Activated naive CD4-positive, alpha-beta T cell treated with anti-CD3 and anti-CD28 coated beads, Interleukin-2, amount 50 U/mL, for 72 hours (primary cell): ENCODE data around the gene KLHDC2. TPM values are rescaled to one million over a fixed set of nuclear protein-coding genes. Genes with fewer than 3 reads are reported as not detected.
A peak's percentile ranks its signal among the peaks of the same experiment; 100 is the strongest.
"Not testable (repeated sequence)": the region's sequence is repeated elsewhere in the genome, so short reads cannot be mapped to it uniquely, and the experiment has no call there.

Experiments
- ATAC-seq, 2 donors: fragments of 150-1000 bp; cut with Tn5 transposase; 2 replicates each; pipeline ENCODE4 v1.10.0; 2021; ENCODE audit warnings: mild to moderate bottlenecking in 2 of 2, moderate library complexity in 2 of 2
- DNase-seq, 2 donors: peaks; one replicate each; pipeline ENCODE4 v3.0.0; 2021 to 2022; ENCODE audit warnings: low spot score in 2 of 2
- H3K27ac Mint-ChIP-seq, 2 donors: one replicate each; pipeline ENCODE4 v1.8.0; 2022; ENCODE audit warnings: mild to moderate bottlenecking in 2 of 2, mixed read lengths in 2 of 2
- H3K36me3 Mint-ChIP-seq, 2 donors: one replicate each; pipeline ENCODE4 v1.8.0; 2022; ENCODE audit warnings: mixed read lengths in 2 of 2
- H3K9me3 Mint-ChIP-seq, 2 donors: one replicate each; pipeline ENCODE4 v1.8.0; 2022; ENCODE audit warnings: mixed read lengths in 2 of 2
- total RNA-seq, 2 donors: library from RNA; stranded (reverse); gene quantifications; one replicate each; pipeline ENCODE4 v1.2.3, GENCODE V29; 2022

Gene KLHDC2, protein sequence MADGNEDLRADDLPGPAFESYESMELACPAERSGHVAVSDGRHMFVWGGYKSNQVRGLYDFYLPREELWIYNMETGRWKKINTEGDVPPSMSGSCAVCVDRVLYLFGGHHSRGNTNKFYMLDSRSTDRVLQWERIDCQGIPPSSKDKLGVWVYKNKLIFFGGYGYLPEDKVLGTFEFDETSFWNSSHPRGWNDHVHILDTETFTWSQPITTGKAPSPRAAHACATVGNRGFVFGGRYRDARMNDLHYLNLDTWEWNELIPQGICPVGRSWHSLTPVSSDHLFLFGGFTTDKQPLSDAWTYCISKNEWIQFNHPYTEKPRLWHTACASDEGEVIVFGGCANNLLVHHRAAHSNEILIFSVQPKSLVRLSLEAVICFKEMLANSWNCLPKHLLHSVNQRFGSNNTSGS
- 10 to 100 TPM; 19.1 to 20.6 TPM for total RNA-seq

- Mint-ChIP-seq H3K36me3 (peaks cover 0 to 10% of the 10 kb centered on the region in 2 donors), H3K9me3 (no peaks in the 10 kb centered on the region), H3K27ac (peak within 1 kb of the TSS; percentile 97 to 99)
- peak; percentile 88 to 90 for DNase-seq
- ATAC-seq, result peak; percentile 82 to 87
Measured at GRCh38 chr14:49767571-49768300, at the start of gene KLHDC2. Gene KLHDC2, plus strand, starts transcription at chr14:49768153. Its CDS starts 316 bp downstream, at chr14:49768469.

GRCh38 chr14:49720744-49721143 lies 47.2 kb upstream of the KLHDC2 start:
- ATAC-seq (no peak), DNase-seq (no peak)
- Mint-ChIP-seq H3K9me3 (peaks cover 0 to 9% of the 10 kb centered on the region in 2 donors), H3K36me3 (peaks cover 5 to 21% of the 10 kb centered on the region in 2 donors), H3K27ac (no peak overlapping the region)

DNA sequence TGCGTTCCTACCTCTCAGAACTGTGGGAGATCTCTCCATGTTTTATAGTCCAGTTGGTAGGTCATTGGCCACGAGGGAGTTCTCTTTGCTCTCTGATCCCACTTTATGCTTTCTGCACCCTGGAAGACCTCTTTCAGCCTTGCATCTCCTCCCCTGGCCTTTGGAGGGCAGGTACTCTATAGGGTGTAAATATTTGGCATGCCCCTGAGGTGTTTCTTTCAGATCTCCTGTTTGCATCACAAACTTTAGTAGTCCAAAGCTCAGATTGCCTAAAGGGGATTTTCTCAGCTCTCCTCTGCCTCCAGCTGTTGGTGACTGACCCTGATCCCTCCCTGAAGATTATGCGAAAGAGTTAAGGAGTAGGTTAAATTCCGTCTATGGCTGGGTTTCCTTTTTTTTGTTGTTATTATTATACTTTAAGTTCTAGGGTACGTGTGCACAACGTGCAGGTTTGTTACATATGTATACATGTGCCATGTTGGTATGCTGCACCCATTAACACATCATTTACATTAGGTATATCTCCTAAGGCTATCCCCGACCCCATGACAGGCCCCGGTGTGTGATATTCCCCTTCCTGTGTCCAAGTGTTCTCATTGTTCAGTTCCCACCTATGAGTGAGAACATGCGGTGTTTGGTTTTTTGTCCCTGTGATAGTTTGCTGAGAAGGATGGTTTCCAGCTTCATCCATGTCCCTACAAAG lies 46.1 kb upstream of the KLHDC2 start:
- not testable (repeated sequence) for DNase-seq, ATAC-seq, H3K9me3 Mint-ChIP-seq, H3K27ac Mint-ChIP-seq
- H3K36me3 Mint-ChIP-seq, result peaks cover 5 to 21% of the 10 kb centered on the region in 2 donors

GRCh38 chr14:49727171-49727570 lies 40.8 kb upstream of the KLHDC2 start:
- DNase-seq (no peak), ATAC-seq (no peak)
- Mint-ChIP-seq H3K36me3 (peaks cover 4% of the 10 kb centered on the region in 2 donors), H3K9me3 (no peaks in the 10 kb centered on the region), H3K27ac (no peak overlapping the region)

GRCh38 chr14:49732896-49733295 lies 35.1 kb upstream of the KLHDC2 start:
- Mint-ChIP-seq H3K36me3 (no peaks in the 10 kb centered on the region), H3K9me3 (no peaks in the 10 kb centered on the region), H3K27ac (no peak overlapping the region)
- DNase-seq, result no peak
- no peak for ATAC-seq

- no peak for DNase-seq
- no peaks in the 10 kb centered on the region for H3K36me3 Mint-ChIP-seq
- ATAC-seq, result no peak
- no peak overlapping the region for H3K27ac Mint-ChIP-seq
- H3K9me3 Mint-ChIP-seq, result no peaks in the 10 kb centered on the region
Measured at GRCh38 chr14:49733836-49734235, 34.1 kb upstream of the KLHDC2 start.

GRCh38 chr14:49735669-49736068 lies 32.3 kb upstream of the KLHDC2 start:
- not testable (repeated sequence) for H3K36me3 Mint-ChIP-seq, ATAC-seq, H3K9me3 Mint-ChIP-seq, DNase-seq, H3K27ac Mint-ChIP-seq

- no peak for ATAC-seq
- DNase-seq, result no peak
- no peaks in the 10 kb centered on the region for H3K9me3 Mint-ChIP-seq
- no peaks in the 10 kb centered on the region for H3K36me3 Mint-ChIP-seq
- H3K27ac Mint-ChIP-seq, result no peak overlapping the region
Measured at GRCh38 chr14:49745191-49745590, 22.8 kb upstream of the KLHDC2 start.

GRCh38 chr14:49746476-49746875 lies 21.5 kb upstream of the KLHDC2 start:
- not testable (repeated sequence) for ATAC-seq, H3K27ac Mint-ChIP-seq, DNase-seq, H3K9me3 Mint-ChIP-seq, H3K36me3 Mint-ChIP-seq

DNA sequence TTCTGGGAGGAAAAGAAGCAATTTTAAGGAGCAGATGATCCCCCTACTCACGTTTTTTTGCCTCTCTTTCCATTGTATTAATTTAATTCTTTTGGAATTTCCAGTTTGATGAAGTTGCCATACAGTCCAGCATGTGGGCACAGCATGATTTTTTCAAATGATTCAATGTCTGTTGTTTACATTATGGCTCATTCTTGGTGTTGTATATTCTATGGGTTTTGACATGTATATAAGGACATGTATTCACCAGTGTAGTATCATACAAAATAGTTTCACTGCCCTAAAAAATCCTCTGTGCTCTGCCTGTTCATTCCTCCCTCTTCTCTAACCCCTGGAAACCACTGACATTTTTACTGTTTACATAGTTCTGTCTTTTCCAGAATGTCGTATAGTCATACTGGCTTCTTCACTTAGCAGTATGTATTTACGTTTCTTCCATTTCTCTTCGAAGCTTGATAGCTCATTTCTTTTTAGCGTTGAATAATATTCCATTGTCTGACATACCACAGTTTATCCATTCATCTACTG lies 13.3 kb upstream of the KLHDC2 start:
- H3K36me3 Mint-ChIP-seq, result no peaks in the 10 kb centered on the region
- H3K9me3 Mint-ChIP-seq, result no peaks in the 10 kb centered on the region
- no peak for ATAC-seq
- no peak overlapping the region for H3K27ac Mint-ChIP-seq
- no peak for DNase-seq

- H3K36me3 Mint-ChIP-seq, result no peaks in the 10 kb centered on the region
Measured at GRCh38 chr14:49755378-49755777, 12.6 kb upstream of the KLHDC2 start.

DNA sequence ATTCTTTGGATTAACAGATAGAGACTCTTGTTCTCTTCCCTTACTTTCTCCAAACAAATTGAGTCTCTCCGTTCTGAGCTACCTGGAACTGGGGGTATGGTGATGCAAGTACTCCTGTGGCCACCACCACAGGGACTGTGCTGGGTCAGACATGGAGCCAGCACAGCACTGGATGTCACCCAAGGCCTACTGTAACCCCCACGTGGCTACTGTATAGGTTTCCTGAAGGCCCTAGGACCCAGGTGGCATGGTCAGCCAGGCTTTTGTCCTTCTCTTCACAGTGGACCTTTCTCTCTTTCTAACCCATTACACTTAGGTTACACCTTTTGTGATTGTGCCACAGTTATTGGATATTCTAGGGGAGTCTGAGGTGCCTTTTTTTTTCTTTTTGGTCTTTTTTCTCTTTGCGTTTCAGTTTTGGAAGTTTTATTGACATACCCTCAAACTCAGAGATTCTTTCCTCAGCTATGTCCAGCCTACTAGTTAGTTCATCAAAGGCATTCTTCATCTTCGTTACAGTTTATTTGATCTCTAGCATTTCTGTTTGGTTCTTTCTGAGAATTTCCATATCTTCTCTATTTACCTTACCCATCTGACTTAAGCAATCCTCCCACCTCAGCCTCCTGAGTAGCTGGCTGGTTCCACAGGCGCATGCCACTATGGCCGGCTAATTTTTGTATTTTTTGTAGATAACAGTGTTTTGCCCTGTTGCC lies 6.0 kb upstream of the KLHDC2 start:
- ATAC-seq (no peak), DNase-seq (no peak)
- Mint-ChIP-seq H3K9me3 (no peaks in the 10 kb centered on the region), H3K27ac (no peak overlapping the region), H3K36me3 (no peaks in the 10 kb centered on the region)

More at GRCh38 chr14:49755378-49755777, 12.6 kb upstream of the KLHDC2 start:
- ATAC-seq (no peak), DNase-seq (no peak)
- Mint-ChIP-seq H3K9me3 (no peaks in the 10 kb centered on the region), H3K27ac (no peak overlapping the region)

- ATAC-seq, result no peak
- Mint-ChIP-seq H3K36me3 (peaks cover 0 to 10% of the 10 kb centered on the region in 2 donors), H3K27ac (peak overlapping the region; percentile 97 to 99), H3K9me3 (no peaks in the 10 kb centered on the region)
- DNase-seq, result no peak
Measured at GRCh38 chr14:49766839-49767238, 1.1 kb upstream of the KLHDC2 start.

DNA sequence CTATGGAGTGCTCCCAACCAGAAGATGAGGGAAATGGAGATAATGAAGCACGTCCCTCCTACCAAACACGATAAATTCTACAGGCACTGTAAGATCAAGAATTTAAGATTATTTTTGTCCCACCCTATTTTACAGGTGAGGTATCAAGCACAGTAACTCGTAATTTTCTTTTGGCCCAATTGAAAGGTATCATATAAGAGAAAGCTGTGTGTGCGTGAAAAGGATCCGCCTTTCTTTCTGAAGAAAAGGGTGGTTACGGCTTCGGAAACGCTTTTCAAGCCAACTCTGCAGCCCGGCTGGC lies 733 bp upstream of the KLHDC2 start:
- no peak for ATAC-seq

DNA sequence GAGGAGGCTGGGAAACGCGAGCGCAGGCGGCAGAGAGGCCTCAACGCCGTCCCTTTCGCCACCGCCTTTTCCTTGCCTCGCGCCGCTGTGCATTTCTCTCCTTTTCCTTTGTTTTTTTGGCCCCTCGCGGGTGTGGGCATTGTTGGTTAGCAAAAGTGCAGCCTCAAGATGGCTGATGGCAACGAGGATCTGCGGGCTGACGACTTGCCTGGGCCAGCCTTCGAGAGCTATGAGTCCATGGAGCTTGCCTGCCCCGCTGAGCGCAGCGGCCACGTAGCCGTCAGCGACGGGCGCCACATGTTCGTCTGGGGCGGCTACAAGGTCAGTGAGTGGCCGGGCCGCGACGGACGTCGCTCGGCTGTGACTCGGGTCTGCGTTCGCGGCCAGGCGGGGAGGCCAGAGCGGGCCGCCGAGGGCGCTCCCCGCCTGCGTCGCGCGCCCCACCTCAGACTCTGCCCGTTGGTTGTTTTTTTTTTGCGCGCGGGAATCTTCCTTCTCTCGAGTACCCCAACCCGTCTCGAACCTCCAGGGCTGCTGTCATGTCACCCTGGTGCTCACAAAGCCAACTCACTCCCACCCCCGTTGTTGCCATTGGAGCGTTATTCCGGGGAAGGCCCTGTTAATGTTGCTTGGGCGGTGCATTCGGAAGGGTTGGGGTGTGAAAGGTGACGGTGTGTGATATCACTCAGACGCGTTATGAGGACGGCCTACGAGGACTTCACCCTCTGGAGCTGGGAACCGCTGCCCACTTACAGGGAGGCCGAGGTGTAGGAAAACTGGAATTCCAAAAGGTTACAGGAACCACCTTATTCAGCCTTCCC lies 558 bp downstream of the KLHDC2 start:
- Mint-ChIP-seq H3K36me3 (peaks cover 0 to 10% of the 10 kb centered on the region in 2 donors), H3K27ac (peak overlapping the region; percentile 97 to 99), H3K9me3 (no peaks in the 10 kb centered on the region)
- DNase-seq (peak; percentile 75 to 87), ATAC-seq (peak; percentile 71 to 79)

More for the DNA sequence above, 733 bp upstream of the KLHDC2 start:
- Mint-ChIP-seq H3K9me3 (no peaks in the 10 kb centered on the region), H3K27ac (peak overlapping the region; percentile 97 to 99), H3K36me3 (peaks cover 0 to 10% of the 10 kb centered on the region in 2 donors)
- no peak for DNase-seq
